Thoracic aorta (tissue), 2 donors: ENCODE data around the gene EHD4. TPM values are rescaled to one million over a fixed set of nuclear protein-coding genes. Genes with fewer than 3 reads are reported as not detected.

ENCODE experiments used
- ATAC-seq: fragments of 150-250 bp; one replicate; pipeline ENCODE4 v1.8.0; 2017; ENCODE audit warnings: low read depth; ENCODE audit not compliant: insufficient number of reproducible peaks, low FRiP score
- DNase-seq: peaks from one replicate; pipeline ENCODE4 v3.0.0-alpha.2; 2020; ENCODE audit warnings: low spot score
- H3K27ac ChIP-seq, 2 donors: fragments of 200-600 bp; sonication (generic); 1 replicate in 1 of 2; 2 replicates in 1 of 2; pipeline ENCODE4 v1.5.1; 2016; ENCODE audit warnings: mild to moderate bottlenecking in 2 of 2, moderate library complexity in 2 of 2
- H3K27me3 ChIP-seq: fragments of 200-600 bp; sonication (generic); replicated peaks from 2 replicates; pipeline ENCODE4 v1.6.0; 2016; ENCODE audit warnings: mild to moderate bottlenecking; ENCODE audit not compliant: insufficient read depth
- H3K36me3 ChIP-seq: fragments of 200-600 bp; sonication (generic); one replicate; pipeline ENCODE4 v1.5.1; 2016
- H3K4me1 ChIP-seq, 2 donors: fragments of 200-600 bp; sonication (generic); 1 replicate in 1 of 2; 2 replicates in 1 of 2; pipeline versions ENCODE4 v1.5.1 to v1.6.0; 2016; ENCODE audit warnings: low read depth in 2 of 2, mild to moderate bottlenecking in 1 of 2; ENCODE audit not compliant: control insufficient read depth in 1 of 2
- H3K4me3 ChIP-seq: fragments of 200-600 bp; sonication (generic); 2 replicates; pipeline ENCODE4 v1.5.1; 2016; ENCODE audit warnings: mild to moderate bottlenecking
- H3K9me3 ChIP-seq: fragments of 200-600 bp; sonication (generic); 2 replicates; pipeline ENCODE4 v1.5.1; 2016
- CTCF ChIP-seq: fragments of 200-600 bp; sonication (generic); IDR thresholded peaks from one replicate; pipeline ENCODE4 v1.5.1; 2019; ENCODE audit warnings: antibody characterized with exemption
- total RNA-seq, 2 donors: library from RNA; depleted of rRNA; stranded (reverse); fragments of >200 nt; gene quantifications; one replicate each; pipeline versions ENCODE4 v1.1.0 to v1.2.3, GENCODE V29; 2016

Gene EHD4
- total RNA-seq, 2 donors from 2014 or later, result 43.6 to 48.1 TPM

DNA sequence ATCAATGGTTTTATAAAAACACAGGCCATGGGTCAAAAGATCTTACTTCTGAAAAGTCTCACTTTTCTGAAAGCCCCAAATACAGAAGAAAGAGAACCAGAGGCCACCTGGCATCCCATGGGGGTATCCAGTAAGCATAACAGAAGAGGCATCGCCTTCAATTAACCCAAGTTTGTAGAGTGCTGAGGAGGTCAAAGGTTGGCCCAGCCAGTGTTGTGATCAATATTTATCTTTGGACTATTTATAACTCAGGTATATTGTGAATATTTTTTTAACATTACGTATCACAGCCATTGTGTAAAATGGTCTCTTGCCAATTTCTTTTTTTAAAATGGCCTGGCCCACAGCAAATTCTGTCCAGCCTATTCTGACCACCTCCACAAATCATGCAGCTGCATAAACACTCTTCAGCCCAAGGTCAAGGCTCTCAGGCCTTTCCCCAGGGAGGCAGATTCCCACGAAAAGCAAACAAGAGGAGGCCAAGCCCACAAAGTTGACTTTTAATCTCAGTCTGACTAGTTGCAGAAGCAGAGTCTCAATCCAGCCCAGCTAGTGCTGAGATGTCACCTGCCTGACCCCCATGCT is 52.3 kb downstream of the EHD4 start:
- Histone ChIP-seq H3K27me3 (no peaks in the 10 kb centered on the region), H3K27ac (peak overlapping the region; percentile 68 to 73), H3K9me3 (no peaks in the 10 kb centered on the region), H3K4me3 (no peak overlapping the region), H3K36me3 (peaks cover 7% of the 10 kb centered on the region), H3K4me1 (peaks cover 46 to 71% of the 10 kb centered on the region in 2 donors)
- ATAC-seq (no peak), DNase-seq (no peak)
- TF ChIP-seq CTCF, result no peak

DNA sequence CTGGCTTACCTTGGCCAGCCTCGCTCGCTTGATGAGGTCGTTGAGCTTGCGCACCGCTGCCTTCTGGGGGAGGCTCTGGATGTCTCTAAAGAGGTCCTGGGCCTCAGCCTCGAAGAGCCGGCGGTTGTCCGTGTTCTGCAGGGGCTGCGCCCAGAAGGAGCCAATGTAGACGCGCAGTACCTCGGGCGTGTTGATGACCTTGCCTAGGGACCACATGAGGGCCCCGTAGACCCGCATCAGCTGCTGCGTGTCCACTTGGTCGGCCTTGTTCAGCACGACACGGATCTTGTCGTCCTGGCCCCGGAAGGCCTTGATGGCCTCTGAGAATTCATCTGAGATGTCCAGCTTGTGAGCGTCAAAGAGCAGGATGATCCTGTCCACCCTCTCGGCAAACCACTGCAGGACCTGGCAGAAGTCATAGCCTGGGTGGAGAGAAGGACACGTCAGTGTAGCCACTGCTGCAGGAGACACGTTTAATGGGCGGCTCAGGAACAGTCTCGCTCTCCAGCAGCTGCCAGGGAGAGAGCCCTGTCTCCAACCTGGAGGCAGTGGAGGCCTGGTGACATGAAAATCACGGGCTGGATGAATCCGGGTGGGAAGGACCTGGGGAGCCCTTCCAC is 53.0 kb downstream of the EHD4 start:
- peak overlapping the region; percentile 68 to 73 for H3K27ac ChIP-seq
- peaks cover 49 to 77% of the 10 kb centered on the region in 2 donors for H3K4me1 ChIP-seq
- DNase-seq (no peak), ATAC-seq (no peak)
- H3K36me3 ChIP-seq, result peaks cover 7% of the 10 kb centered on the region
- no peaks in the 10 kb centered on the region for H3K9me3 ChIP-seq
- H3K27me3 ChIP-seq, result no peaks in the 10 kb centered on the region
- H3K4me3 ChIP-seq, result no peak overlapping the region
- TF ChIP-seq CTCF, result no peak

DNA sequence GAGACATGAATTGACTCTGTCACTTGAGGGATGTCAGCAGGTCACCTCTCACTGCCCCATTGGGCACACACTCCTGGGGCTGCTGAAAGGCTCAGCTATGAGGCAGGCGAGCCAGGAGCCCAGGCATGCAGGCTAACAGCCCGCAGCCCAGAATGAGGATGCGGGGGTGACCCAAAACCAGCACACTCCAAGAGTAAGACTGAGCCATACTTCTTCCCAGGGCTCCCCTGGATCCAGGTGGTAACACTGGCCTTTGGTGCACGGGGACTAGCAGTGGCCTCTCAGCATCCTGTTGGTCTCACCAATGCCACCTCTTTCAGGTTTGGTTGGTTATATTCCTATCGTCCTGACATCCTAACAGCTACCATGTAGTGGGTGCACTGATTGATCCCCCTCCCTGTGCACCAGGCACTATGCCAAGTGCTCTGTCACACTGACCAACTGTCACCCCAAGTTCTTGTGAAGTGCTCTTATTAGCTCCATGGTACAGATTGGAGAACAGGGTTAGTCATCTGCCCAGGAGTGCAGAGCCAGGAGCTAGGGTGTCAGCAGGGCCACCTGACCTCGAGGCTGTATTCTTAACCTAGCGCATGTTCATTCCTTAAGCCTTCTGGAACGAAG is 53.7 kb downstream of the EHD4 start:
- Histone ChIP-seq H3K36me3 (peaks cover 7% of the 10 kb centered on the region), H3K27me3 (no peaks in the 10 kb centered on the region), H3K4me3 (no peak overlapping the region), H3K9me3 (no peaks in the 10 kb centered on the region), H3K27ac (peak overlapping the region; percentile 68 to 73), H3K4me1 (peaks cover 52 to 81% of the 10 kb centered on the region in 2 donors)
- TF ChIP-seq CTCF, result no peak
- DNase-seq, result no peak
- ATAC-seq, result no peak

DNA sequence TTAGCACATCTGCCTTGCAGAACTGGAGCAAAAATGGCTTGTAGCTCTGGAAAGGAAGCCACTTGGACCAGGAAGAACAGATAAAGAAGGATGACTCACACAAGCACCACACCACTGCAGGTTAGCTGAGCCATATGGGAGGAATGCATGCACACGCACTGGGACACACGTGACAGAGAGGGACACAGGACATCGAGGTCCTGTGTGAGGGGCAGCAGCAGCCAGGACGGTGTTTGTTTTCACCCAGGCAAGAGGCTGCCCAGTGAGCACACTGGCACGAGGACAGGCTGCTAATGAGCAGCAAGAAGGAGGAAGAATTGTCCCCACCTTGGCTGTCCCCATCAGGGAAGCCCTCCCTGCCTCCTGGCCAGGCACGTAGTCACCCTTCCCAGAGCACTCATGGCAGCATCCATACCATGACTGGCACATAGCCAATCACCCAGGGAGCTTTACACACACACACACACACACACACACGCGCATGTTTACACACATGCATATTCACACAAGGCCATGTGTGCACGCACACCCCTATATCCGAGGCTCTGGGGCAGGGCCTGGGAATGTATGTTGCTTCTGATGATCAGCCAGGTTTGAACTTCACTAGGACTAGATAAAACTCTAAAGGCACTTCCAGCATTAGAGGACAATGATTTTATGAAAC is 54.5 kb downstream of the EHD4 start:
- ATAC-seq (peak; percentile 8), DNase-seq (no peak)
- Histone ChIP-seq H3K36me3 (peaks cover 7% of the 10 kb centered on the region), H3K27me3 (no peaks in the 10 kb centered on the region), H3K4me1 (peaks cover 52 to 83% of the 10 kb centered on the region in 2 donors), H3K4me3 (peak overlapping the region; percentile 9), H3K27ac (peak overlapping the region; percentile 68 to 73), H3K9me3 (no peaks in the 10 kb centered on the region)
- TF ChIP-seq CTCF, result no peak
